ENCODE results near the gene NEK5.

Gene NEK5

GRCh38 chr13:52053460-52053859 is 75.4 kb downstream of the NEK5 start:
- Histone ChIP-seq H3K27me3 (ENCODE audit: low read length) (no peaks in the 10 kb centered on the region), H4K20me1 (ENCODE audit: low read depth, low read length) (no peaks in the 10 kb centered on the region)

GRCh38 chr13:52051400-52051799 is 77.5 kb downstream of the NEK5 start:
- H3K4me3 ChIP-seq (ENCODE audit: insufficient read depth, low read length, poor library complexity, severe bottlenecking) = no peak overlapping the region
- H3K4me2 ChIP-seq (ENCODE audit: low read depth, low read length, poor library complexity, severe bottlenecking) = no peak overlapping the region
- H3K9ac ChIP-seq (ENCODE audit: low read length) = no peak overlapping the region
- H3K36me3 ChIP-seq (ENCODE audit: low read length) = no peaks in the 10 kb centered on the region
- H3K27ac ChIP-seq (ENCODE audit: low read depth, low read length) = no peak overlapping the region
- H4K20me1 ChIP-seq (ENCODE audit: low read depth, low read length) = no peaks in the 10 kb centered on the region
- no peaks in the 10 kb centered on the region for H3K9me2 ChIP-seq (replicated peaks; ENCODE audit: insufficient read depth, low read length)
- H3K79me2 ChIP-seq (ENCODE audit: insufficient read depth, low read length) = no peaks in the 10 kb centered on the region
- H3K9me3 ChIP-seq (ENCODE audit: insufficient read depth, low read length) = no peaks in the 10 kb centered on the region
- H3F3A ChIP-seq (ENCODE audit: insufficient read depth) = no peaks in the 10 kb centered on the region
- H3K27me3 ChIP-seq (ENCODE audit: low read length) = no peaks in the 10 kb centered on the region
- TF ChIP-seq CTCF (IDR thresholded peaks at IDR 0.05; ENCODE audit: insufficient read depth, low read length, poor library complexity, severe bottlenecking) = no peak
- no peak for TF ChIP-seq EZH2phosphoT487 (conservative IDR thresholded peaks at IDR 0.05; ENCODE audit: low read length)
- no peak overlapping the region for H2AFZ ChIP-seq (ENCODE audit: low read depth, low read length, severe bottlenecking)

More at GRCh38 chr13:52053460-52053859, 75.4 kb downstream of the NEK5 start:
- H3K36me3 ChIP-seq (ENCODE audit: low read length) = no peaks in the 10 kb centered on the region
- TF ChIP-seq EZH2phosphoT487 (conservative IDR thresholded peaks at IDR 0.05; ENCODE audit: low read length) (no peak), CTCF (IDR thresholded peaks at IDR 0.05; ENCODE audit: insufficient read depth, low read length, poor library complexity, severe bottlenecking) (no peak)
- no peak overlapping the region for H3K27ac ChIP-seq (ENCODE audit: low read depth, low read length)
- H3K4me2 ChIP-seq (ENCODE audit: low read depth, low read length, poor library complexity, severe bottlenecking) = no peak overlapping the region
- no peaks in the 10 kb centered on the region for H3K9me2 ChIP-seq (replicated peaks; ENCODE audit: insufficient read depth, low read length)
- no peaks in the 10 kb centered on the region for H3F3A ChIP-seq (ENCODE audit: insufficient read depth)
- H3K79me2 ChIP-seq (ENCODE audit: insufficient read depth, low read length) = no peaks in the 10 kb centered on the region
- H3K9me3 ChIP-seq (ENCODE audit: insufficient read depth, low read length) = no peaks in the 10 kb centered on the region
- no peak overlapping the region for H3K4me3 ChIP-seq (ENCODE audit: insufficient read depth, low read length, poor library complexity, severe bottlenecking)
- H3K9ac ChIP-seq (ENCODE audit: low read length) = no peak overlapping the region
- H2AFZ ChIP-seq (ENCODE audit: low read depth, low read length, severe bottlenecking) = no peak overlapping the region

- Histone ChIP-seq H3F3A (ENCODE audit: insufficient read depth) (no peaks in the 10 kb centered on the region), H3K9me2 (replicated peaks; ENCODE audit: insufficient read depth, low read length) (no peaks in the 10 kb centered on the region), H3K79me2 (ENCODE audit: insufficient read depth, low read length) (no peaks in the 10 kb centered on the region), H3K36me3 (ENCODE audit: low read length) (no peaks in the 10 kb centered on the region), H3K27me3 (ENCODE audit: low read length) (no peaks in the 10 kb centered on the region), H3K9ac (ENCODE audit: low read length) (no peak overlapping the region), H2AFZ (ENCODE audit: low read depth, low read length, severe bottlenecking) (no peak overlapping the region), H3K4me3 (ENCODE audit: insufficient read depth, low read length, poor library complexity, severe bottlenecking) (no peak overlapping the region), H3K9me3 (ENCODE audit: insufficient read depth, low read length) (no peaks in the 10 kb centered on the region), H3K27ac (ENCODE audit: low read depth, low read length) (no peak overlapping the region), H3K4me2 (ENCODE audit: low read depth, low read length, poor library complexity, severe bottlenecking) (no peak overlapping the region), H4K20me1 (ENCODE audit: low read depth, low read length) (no peaks in the 10 kb centered on the region)
- TF ChIP-seq EZH2phosphoT487 (conservative IDR thresholded peaks at IDR 0.05; ENCODE audit: low read length) = no peak
- TF ChIP-seq CTCF (IDR thresholded peaks at IDR 0.05; ENCODE audit: insufficient read depth, low read length, poor library complexity, severe bottlenecking) = no peak
Observed at GRCh38 chr13:52048516-52048915, 80.4 kb downstream of the NEK5 start.
